Activated naive CD8-positive, alpha-beta T cell (primary cell): Measurements from ENCODE around the gene SLC5A4.
"Not testable (repeated sequence)": the region's sequence is repeated elsewhere in the genome, so short reads cannot be mapped to it uniquely, and the experiment has no call there.

ENCODE experiments used
- H3K27ac Mint-ChIP-seq: one replicate; pipeline ENCODE4 v1.8.0; 2021; ENCODE audit warnings: mixed read lengths
- H3K27me3 Mint-ChIP-seq: one replicate; pipeline ENCODE4 v1.8.0; 2021; ENCODE audit warnings: mixed read lengths
- H3K36me3 Mint-ChIP-seq: one replicate; pipeline ENCODE4 v1.8.0; 2021; ENCODE audit warnings: mixed read lengths
- H3K4me1 Mint-ChIP-seq: one replicate; pipeline ENCODE4 v1.8.0; 2021; ENCODE audit warnings: low read depth, mixed read lengths
- H3K4me3 Mint-ChIP-seq: one replicate; pipeline ENCODE4 v1.8.0; 2021; ENCODE audit warnings: mild to moderate bottlenecking, mixed read lengths
- H3K9me3 Mint-ChIP-seq: one replicate; pipeline ENCODE4 v1.8.0; 2021; ENCODE audit warnings: low read depth, mixed read lengths

The SLC5A4 gene

DNA sequence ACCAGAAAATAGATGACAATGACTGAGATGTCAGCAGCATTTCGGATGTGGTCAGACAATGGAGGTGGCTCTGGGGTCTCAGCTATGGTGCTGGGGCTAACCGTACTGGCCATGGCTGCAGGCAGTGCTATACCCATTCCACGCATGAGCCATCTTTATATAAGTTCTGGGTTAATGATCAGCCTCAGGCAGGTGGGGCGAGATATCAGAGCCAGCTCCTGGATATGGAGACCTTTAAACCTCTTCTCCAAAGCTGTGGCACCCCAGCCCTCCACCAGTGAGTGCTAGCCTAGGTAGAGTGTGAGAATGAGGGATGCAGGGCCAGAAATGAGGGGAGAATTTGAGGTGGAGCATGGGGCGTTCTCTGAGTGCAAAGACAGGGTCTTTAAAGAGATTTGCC is at the start of gene SLC5A4:
Gene SLC5A4 (minus strand): TSS at position 131 of the 400 bp plus-strand sequence. CDS start 18 bp downstream, at position 113.
- H3K27me3 Mint-ChIP-seq: peaks cover 24% of the 10 kb centered on the region
- no peak within 1 kb of the TSS for H3K27ac Mint-ChIP-seq
- no peaks in the 10 kb centered on the region for H3K9me3 Mint-ChIP-seq

GRCh38 chr22:32293921-32294320 is 38.8 kb upstream of the SLC5A4 start:
- H3K9me3 Mint-ChIP-seq, H3K36me3 Mint-ChIP-seq, H3K27me3 Mint-ChIP-seq, H3K4me3 Mint-ChIP-seq, H3K27ac Mint-ChIP-seq, H3K4me1 Mint-ChIP-seq: not testable (repeated sequence)

More for the DNA sequence above, at the start of gene SLC5A4:
- no peak within 1 kb of the TSS for H3K4me3 Mint-ChIP-seq
- no peaks in the 10 kb centered on the region for H3K36me3 Mint-ChIP-seq
- no peaks in the 10 kb centered on the region for H3K4me1 Mint-ChIP-seq

DNA sequence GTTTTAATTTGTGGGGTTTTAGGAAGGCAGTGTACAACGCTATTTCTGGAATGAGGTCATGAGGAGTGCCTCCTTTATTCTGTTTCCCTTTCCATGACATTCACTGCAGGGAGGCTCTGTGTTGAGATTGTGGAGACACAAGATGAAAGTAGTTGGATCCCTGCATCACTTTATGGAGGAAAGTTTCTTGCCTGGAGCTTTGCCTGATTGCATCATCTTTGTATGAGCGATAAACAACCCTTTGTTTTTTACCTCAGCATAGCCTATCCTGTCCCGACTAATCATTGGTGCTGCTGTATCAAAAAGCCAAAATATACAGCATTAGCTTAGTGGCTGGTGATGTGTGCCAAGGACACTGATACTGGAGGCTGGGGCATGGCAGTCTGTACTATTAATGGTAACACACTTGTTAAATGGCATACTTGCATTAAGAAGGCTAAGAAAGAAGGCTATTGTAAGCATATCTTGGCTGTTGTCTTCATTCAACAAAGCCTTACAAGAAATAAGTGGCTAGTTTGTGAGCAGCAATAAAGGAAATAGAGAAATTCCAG is 31.2 kb upstream of the SLC5A4 start:
- H3K4me1 Mint-ChIP-seq: no peaks in the 10 kb centered on the region
- H3K27ac Mint-ChIP-seq: no peak overlapping the region
- peaks cover 2% of the 10 kb centered on the region for H3K9me3 Mint-ChIP-seq
- H3K36me3 Mint-ChIP-seq: no peaks in the 10 kb centered on the region
- H3K4me3 Mint-ChIP-seq: no peak overlapping the region
- H3K27me3 Mint-ChIP-seq: peaks cover 8% of the 10 kb centered on the region

DNA sequence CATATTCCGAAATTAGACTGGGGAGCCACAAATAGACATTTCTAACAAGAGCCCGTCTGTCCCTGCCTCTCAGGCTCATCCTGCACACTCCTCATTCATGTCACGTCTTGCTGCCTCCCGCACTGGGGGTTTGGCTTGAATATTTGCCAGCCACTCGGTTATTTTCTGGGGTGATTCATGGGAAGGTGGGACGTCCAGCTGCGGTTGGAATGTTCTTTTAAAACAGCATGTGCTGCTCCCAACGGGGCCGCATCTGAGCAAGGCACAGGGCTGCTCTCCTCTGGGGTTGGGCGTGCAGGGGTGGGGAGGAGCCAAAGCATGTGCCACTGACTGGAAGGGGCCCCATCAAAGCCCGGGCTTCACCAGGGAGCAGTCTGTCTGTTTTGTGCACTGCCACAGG is 25.9 kb upstream of the SLC5A4 start:
- no peak overlapping the region for H3K4me3 Mint-ChIP-seq
- H3K27ac Mint-ChIP-seq: no peak overlapping the region
- H3K9me3 Mint-ChIP-seq: peaks cover 2% of the 10 kb centered on the region
- peaks cover 9% of the 10 kb centered on the region for H3K27me3 Mint-ChIP-seq
- H3K36me3 Mint-ChIP-seq: no peaks in the 10 kb centered on the region
- no peaks in the 10 kb centered on the region for H3K4me1 Mint-ChIP-seq

- H3K27ac Mint-ChIP-seq, H3K4me1 Mint-ChIP-seq, H3K4me3 Mint-ChIP-seq, H3K36me3 Mint-ChIP-seq, H3K27me3 Mint-ChIP-seq, H3K9me3 Mint-ChIP-seq: not testable (repeated sequence)
Observed at GRCh38 chr22:32275353-32275752, 20.2 kb upstream of the SLC5A4 start.

DNA sequence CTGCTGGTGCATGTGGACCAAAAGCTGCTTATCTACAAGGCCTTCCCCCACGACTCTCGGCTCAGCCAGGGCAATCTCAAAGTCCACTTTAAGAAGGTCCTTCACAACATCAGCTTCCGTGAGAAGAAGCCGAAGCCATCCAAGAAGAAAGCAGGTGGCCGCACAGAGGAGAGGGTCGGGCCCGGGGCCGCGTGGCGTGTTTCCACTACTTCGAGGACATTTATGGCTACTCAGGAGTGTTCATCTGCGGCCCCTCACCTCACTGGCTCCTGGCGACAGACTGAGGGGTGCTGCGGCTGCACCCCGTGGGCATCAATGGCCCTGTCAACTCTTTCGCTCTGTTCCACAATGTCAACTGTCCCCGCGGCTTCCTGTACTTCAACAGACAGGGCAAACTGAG is 16.2 kb upstream of the SLC5A4 start:
- Mint-ChIP-seq H3K27ac (no peak overlapping the region), H3K4me1 (peaks cover 2% of the 10 kb centered on the region), H3K27me3 (no peaks in the 10 kb centered on the region)

DNA sequence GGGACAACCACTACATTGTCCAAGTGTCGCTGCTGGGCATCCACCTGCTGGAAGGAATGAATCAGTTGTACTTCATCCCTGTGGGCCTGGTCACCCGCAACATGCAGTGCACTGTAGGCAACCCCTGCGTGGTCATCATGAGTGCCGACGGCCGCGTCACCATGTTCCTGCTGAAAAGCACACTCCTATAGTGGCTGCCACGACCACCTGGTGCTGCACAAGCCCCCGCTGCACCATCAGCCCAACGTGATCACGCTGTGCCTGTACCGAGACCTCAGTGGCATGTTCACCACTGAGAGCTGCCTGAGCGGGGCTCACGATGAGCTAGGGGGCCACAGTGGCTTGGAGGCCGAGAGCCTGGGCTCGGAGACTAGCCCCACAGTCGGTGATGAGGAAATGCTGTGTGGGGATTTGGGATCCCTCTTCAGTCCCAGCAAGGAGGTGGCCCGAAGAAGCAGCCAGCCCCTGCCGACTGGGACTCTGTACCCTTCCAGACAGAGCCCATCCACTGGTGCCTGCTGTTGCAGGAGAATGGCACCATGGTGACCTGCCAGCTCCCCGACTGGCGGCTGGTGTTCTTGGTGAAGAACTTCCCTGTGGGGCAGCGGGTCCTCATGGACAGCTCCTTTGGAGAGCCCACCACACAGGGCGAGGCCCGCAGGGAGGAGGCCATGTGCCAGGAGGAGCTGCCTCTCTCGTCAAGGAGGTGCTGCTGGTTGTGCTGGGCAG is 15.7 kb upstream of the SLC5A4 start:
- Mint-ChIP-seq H3K4me3 (no peak overlapping the region), H3K27ac (no peak overlapping the region), H3K36me3 (no peaks in the 10 kb centered on the region), H3K27me3 (no peaks in the 10 kb centered on the region), H3K4me1 (peaks cover 8% of the 10 kb centered on the region), H3K9me3 (no peaks in the 10 kb centered on the region)

More for the DNA sequence above, 16.2 kb upstream of the SLC5A4 start:
- Mint-ChIP-seq H3K4me3 (no peak overlapping the region), H3K9me3 (no peaks in the 10 kb centered on the region), H3K36me3 (no peaks in the 10 kb centered on the region)

- H3K36me3 Mint-ChIP-seq: no peaks in the 10 kb centered on the region
Observed at GRCh38 chr22:32269316-32269715, 14.2 kb upstream of the SLC5A4 start.

GRCh38 chr22:32267011-32267410 is 11.9 kb upstream of the SLC5A4 start:
- H3K27ac Mint-ChIP-seq: no peak overlapping the region
- no peaks in the 10 kb centered on the region for H3K27me3 Mint-ChIP-seq
- H3K4me1 Mint-ChIP-seq: peaks cover 10% of the 10 kb centered on the region
- no peaks in the 10 kb centered on the region for H3K9me3 Mint-ChIP-seq
- no peak overlapping the region for H3K4me3 Mint-ChIP-seq
- no peaks in the 10 kb centered on the region for H3K36me3 Mint-ChIP-seq

More at GRCh38 chr22:32269316-32269715, 14.2 kb upstream of the SLC5A4 start:
- Mint-ChIP-seq H3K4me1 (peaks cover 10% of the 10 kb centered on the region), H3K4me3 (no peak overlapping the region), H3K27ac (no peak overlapping the region), H3K27me3 (no peaks in the 10 kb centered on the region), H3K9me3 (no peaks in the 10 kb centered on the region)

DNA sequence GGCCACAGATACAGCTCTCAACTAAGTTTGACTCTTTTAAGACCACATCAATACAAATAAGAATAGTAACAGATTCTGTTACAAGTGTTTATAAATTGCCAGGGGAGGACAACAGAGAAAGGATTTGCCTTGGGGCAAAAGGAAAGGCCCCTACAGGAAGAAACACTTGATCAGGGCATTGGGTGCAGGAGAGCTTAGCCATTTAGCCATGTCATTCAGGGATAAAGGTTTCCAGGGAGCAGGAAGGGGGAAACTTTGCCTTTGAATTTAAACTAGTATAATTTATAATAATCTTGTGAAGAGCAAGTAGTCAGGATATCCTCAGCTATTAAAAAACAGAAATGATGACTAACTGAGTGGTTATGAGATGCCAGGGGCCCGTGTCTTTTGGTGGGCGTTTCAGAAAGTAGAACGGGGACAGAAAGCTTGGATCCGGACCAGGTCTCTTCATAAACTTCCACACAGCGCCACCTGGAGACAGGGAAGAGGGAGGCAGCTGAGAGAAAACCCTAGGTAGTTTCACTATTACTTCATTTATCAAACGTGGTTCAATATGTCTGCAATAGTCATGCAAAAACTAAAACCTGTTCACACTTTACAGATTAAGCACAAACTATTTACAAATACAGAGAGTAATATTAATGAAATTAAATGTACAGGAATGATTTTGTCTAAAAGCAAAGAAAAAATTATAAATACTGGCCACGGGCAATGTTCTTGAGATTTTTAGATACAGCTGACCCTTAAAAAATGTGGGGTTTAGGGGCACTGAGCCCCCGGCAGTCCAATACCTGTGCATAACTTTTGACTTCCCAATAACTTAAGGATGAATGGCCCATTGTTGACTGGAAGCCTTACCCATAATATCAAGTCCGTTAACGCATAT is 11.0 kb upstream of the SLC5A4 start:
- peaks cover 10% of the 10 kb centered on the region for H3K4me1 Mint-ChIP-seq
- peaks cover 4% of the 10 kb centered on the region for H3K27me3 Mint-ChIP-seq
- H3K27ac Mint-ChIP-seq: no peak overlapping the region
- peak overlapping the region; percentile 21 for H3K4me3 Mint-ChIP-seq
- H3K9me3 Mint-ChIP-seq: no peaks in the 10 kb centered on the region
- H3K36me3 Mint-ChIP-seq: no peaks in the 10 kb centered on the region

DNA sequence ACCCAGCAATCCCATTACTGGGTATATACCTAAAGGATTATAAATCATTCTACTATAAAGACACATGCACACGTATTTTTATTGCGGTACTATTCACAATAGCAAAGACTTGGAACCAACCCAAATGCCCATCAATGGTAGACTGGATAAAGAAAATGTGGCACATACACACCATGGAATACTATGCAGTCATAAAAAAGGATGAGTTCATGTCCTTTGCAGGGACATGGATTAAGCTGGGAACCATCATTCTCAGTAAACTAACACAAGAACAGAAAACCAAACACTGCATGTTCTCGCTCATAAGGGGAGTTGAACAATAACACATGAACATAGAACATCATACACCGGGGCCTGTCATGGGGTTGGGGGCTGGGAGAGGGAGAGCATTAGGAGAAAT is 8.5 kb upstream of the SLC5A4 start:
- not testable (repeated sequence) for H3K27ac Mint-ChIP-seq, H3K4me3 Mint-ChIP-seq, H3K36me3 Mint-ChIP-seq, H3K9me3 Mint-ChIP-seq
- peaks cover 10% of the 10 kb centered on the region for H3K4me1 Mint-ChIP-seq
- H3K27me3 Mint-ChIP-seq: peaks cover 16% of the 10 kb centered on the region

DNA sequence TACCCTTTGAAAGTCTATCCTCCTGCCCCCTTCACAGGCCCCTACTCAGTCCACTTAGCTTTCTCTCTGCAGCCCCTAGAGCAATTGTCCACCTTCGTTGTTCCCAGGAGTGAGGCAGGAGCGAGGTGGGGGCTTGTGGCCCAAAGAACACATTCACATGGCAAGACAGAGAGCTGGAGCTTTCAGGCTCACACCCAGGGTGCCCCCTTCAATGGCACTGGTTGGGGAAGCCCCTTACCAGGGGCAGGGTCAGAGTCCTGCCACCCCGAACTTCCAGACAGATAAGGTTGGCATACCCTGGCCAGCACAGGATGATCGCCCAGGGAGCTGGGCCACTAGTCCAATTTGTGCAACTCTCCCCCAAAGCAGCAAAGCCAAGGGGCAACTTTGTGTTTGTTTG is 6.2 kb upstream of the SLC5A4 start:
- Mint-ChIP-seq H3K36me3 (no peaks in the 10 kb centered on the region), H3K4me3 (no peak overlapping the region), H3K27ac (no peak overlapping the region), H3K9me3 (no peaks in the 10 kb centered on the region), H3K27me3 (peaks cover 19% of the 10 kb centered on the region), H3K4me1 (peaks cover 7% of the 10 kb centered on the region)

GRCh38 chr22:32258791-32259190 is 3.6 kb upstream of the SLC5A4 start:
- H3K9me3 Mint-ChIP-seq: no peaks in the 10 kb centered on the region
- H3K27ac Mint-ChIP-seq: no peak overlapping the region
- no peaks in the 10 kb centered on the region for H3K36me3 Mint-ChIP-seq
- H3K4me1 Mint-ChIP-seq: no peaks in the 10 kb centered on the region
- peaks cover 23% of the 10 kb centered on the region for H3K27me3 Mint-ChIP-seq
- H3K4me3 Mint-ChIP-seq: no peak overlapping the region

DNA sequence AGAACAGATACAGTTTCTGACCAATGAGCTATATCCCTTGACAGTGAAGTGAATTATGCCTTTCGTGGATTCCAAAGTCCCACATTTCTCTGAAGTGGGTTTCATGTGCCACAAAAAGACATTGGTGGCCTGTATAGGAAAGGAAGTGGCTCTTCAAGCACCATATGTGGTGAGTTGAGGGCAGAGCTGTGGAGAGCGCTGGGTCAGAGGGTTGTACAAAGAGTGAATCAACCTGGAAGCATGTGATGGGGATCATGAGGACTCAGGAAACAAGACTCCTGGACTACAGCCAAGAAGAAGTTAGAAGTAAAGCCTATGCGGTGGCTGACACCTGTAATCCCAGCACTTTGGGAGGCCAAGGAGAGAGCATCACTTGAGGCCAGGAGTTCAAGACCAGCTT is 579 bp upstream of the SLC5A4 start:
- Mint-ChIP-seq H3K4me3 (no peak overlapping the region), H3K4me1 (no peaks in the 10 kb centered on the region), H3K36me3 (no peaks in the 10 kb centered on the region), H3K9me3 (no peaks in the 10 kb centered on the region), H3K27me3 (peaks cover 23% of the 10 kb centered on the region), H3K27ac (no peak overlapping the region)

- Mint-ChIP-seq H3K27ac (no peak overlapping the region), H3K4me3 (no peak overlapping the region), H3K4me1 (no peaks in the 10 kb centered on the region), H3K27me3 (peaks cover 25% of the 10 kb centered on the region), H3K36me3 (no peaks in the 10 kb centered on the region), H3K9me3 (no peaks in the 10 kb centered on the region)
Observed at GRCh38 chr22:32249231-32249630, 5.9 kb downstream of the SLC5A4 start.
